ENCODE results near the gene SLC26A3.

SLC26A3 gene

DNA sequence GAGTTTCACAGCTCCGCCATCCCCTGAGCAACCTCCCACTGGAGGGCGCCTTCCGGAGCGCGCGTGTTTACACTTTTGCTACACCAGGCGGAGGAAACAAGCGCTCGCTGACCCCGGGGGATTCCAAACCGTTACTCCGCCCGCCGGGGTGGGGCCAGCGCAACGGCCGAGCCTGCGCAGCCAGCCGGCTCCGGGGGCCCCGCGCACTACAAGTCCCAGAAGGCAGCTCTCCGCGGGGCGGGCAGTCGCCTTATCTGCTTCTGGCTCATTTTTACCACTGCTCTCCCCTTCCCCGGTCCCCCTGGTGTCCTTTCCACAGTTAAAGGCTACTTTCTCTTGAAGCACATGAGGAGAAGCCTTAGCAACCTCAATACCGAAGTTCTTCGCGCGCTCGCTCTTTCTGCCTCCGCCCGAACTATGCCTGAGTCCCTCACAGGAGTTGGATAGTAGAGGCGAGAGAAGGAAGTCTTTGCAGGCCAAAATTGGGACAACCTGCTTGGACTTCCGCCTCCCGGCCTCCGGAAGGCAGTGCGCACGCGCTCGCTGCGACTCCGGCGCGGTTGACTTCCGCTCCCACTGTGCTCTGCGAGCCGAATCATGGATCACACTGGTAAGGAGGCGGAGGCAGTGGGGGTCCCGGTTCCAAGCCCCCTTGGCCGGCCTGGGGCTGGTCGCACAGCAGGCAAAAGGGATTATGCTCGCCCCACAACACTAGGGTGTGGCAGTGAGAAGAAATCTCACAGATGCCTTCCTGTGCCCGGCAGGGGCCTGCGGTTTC, 59.3 kb downstream of the SLC26A3 start, which contains the start of gene CBLL1:
CBLL1 (plus strand) TSS at position 576 of the 778 bp plus-strand sequence; CDS start at position 598, 22 bp downstream.
- peak; percentile 98 for DNase-seq

DNA sequence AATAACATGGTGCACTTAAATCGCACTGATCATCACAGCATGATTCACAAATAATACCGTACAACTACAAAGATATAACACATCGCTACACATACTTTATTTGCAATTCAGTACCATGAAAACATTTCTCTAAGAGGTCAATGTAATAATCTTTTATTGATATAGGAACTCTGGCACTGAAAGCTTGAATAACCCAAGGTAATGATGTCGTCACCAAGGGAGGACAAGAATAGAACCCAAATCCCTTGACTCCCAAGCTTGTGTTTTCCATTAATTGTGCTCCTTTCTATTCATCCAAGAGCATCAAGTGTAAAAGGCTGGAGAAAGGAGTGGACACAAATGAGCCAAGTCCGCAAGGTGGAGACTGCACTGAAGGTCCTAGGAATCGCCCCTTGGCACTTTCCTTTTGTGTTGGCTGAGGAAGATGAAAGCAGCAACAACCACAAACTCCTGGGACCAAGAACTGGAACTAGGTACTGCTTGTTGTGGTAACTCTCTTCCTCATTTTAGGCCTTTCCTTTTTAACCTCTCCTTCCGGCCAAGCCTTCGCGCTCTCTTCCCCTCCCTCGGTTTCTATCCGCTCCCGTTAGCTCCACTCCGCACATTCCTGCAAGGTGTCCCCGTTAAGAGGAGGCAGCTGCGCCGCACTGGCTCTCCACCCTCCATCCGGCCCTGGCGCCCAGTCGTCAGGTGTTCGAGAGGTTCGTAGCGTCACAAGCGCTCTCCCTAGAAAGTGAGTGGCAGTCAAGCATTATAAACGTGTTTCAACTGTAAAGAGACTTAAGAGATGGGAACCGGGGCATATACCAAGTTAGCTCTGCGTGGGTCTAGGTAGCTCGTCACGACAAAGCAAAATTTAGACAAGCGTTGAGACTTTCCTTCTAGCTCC, 60.1 kb downstream of the SLC26A3 start:
- peak; percentile 84 for DNase-seq

DNA sequence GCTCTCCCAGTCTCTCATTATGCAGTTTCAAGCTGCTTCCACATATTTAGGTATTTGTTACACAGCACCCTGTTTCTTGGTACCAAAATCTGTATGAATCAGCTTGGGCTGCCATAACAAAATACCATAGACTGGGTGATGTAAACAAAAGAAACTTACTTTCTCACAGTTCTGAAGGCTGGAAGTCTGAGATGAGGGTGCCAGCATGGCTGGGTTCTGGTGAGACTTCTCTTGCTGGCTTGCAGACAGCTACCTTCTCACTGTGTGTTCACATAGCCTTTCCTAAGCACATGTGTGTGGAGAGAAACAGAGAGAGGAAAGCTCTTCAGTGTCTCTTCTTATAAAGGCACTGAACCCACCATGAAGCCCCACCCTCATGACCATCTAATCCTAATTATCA, 74.7 kb downstream of the SLC26A3 start:
- DNase-seq: no peak

DNA sequence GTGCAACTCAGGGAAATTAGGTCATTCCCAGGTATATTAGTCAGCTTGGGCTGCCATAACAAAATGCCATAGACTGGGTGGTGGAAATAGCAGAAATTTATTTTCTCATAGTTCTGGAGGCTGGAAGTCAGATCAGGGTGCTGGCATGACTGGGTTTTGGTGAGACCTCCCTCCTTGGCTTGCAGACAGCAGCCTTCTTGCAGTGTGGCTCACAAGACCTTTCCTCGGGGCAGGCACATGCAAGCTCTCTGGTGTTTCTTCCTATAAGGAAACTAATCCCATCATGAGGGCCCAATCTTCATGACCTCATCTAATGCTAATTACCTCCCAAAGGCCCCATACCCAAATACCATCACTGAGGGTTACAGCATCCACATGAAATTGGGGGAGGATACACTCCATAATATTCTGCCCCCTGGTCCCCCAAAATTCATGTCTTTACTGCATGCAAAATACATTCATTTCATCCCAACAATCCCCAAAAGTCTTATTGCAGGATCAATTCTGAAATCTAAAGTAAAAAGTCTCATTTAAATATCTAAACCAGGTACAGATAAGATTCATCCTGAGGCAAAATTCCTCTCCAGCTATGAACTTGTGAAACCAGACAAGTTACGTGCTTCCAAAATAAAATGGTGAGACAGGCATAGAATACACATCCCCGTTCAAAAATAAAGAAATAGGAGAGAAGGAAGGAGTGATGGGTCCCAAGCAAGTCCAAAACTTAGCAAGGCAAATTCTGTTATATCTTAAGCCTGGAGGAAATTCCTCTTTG, 76.5 kb downstream of the SLC26A3 start:
- no peak for DNase-seq

DNA sequence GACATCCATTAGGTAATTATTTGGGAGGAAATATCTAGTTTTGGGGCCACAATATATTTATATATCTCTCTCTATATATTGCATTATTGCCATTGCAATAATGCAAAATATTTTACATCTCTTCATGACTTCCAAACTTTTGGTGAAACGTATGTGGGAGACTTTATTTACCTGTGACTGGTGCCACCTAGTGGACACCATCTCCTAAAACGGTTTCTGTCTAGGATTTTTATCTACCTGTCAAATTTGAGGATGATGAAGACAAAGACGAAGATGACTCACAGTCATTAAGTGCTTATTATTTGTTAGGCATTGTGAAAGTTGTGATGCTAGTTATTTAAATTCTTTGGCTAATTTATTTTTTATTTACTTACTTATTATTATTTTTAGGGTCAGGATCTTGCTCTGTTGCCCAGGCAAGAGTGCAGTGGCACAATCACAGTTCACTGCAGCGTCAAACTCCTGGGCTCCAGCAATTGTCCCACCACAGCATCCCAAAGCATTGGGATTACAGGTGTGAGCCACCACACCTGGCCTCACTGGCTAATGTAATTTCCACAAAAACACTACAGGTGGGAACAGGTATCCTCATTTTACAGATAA, 77.8 kb downstream of the SLC26A3 start:
- DNase-seq: no peak

DNA sequence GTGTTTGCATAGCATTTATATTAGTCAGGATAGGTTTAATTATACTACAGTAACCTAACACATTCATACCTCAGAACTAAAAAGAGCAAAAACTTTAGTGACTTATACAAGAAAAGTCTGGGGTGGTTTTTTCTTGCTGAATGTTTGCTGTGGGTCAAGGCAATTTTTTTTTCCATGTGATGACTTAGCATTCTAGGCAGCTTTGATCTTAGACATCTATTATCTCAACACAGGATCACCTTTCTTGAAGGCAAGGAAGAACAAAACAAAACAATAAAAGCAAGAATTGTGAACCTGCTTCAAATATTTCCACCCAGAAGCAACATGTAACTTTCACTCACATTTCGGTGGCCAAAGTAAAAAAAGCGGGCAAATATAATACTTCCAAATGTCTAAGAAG, 79.8 kb downstream of the SLC26A3 start:
- DNase-seq: no peak

DNA sequence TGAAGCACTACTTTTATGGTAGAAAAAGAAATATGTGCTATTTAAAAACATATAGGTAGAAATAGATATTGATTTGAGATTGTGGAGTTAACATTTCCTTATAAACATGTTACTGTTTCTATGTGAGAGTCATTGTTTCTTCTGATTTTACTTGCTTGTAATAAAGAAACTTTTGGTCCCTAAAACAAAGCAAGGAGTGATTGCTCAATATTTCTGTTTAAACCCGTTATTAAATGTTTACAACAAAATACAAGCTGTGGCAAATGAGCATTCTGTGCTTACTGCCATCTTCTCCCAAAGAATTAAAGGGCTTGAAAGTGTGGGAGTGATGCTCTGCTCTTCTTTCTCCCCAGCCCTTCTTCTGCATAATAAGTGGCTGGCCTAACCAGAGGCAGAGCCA, 81.7 kb downstream of the SLC26A3 start:
- DNase-seq: no peak

DNA sequence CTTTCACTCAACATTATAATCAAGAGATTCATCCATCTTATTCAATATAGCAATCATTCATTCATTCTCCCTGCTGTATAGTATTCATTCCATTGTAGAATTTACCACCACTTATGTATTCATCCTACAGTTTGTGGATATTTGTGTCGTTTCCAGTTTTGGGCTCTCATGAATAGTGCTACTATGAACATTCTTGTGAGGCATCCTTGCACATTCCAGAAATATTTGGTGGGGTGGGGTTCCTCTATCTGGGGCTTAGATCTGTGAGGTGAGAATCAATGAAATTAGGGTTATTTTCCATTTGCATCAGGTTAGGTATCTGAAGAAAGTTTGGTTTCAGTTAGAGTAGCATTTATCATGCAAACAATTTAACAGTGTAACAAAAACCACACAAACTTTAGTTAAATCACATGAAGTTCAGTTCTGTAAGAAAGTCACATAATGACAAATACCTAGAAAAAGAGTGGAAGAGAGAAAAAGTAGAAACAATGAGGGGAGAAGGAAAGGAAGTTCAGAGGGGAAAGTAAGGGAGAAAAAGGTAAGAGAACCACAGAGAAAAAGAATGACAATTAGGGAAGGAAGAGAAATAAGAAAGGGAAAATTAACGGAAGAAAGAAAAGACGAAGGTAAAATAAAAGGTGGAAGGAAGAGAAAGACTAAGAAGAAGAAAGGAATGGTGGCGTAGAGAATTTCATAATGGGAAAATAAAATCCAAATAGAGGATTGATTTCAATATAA, 84.4 kb downstream of the SLC26A3 start:
- no peak for DNase-seq

DNA sequence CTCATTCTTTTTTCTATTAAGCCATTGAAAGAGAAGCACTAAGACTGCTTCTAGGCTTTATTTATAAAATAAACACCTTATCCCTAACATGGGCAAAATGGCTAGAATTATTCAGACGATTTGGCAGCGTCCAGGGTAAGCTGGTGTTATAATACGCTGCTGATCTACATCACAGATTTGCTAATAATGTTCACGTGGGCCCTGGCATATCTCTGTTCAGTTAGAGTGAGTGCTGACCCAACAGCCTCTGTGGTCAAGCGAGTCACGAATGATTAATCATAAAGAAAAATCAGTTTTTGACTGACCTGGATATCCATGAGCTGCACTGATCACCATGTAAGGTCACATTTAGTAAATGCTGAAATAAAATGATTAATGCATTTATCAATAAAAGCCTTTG, 87.5 kb downstream of the SLC26A3 start:
- no peak for DNase-seq
